Loucy (cell line): ENCODE measurements around the gene TMEM41A.

Experiments
- H2AFZ ChIP-seq: fragments of 200-600 bp; sonication (generic); 2 replicates; pipeline ENCODE4 v1.6.0; 2016; ENCODE audit warnings: antibody characterized with exemption, mild to moderate bottlenecking, low read length, moderate library complexity
- H3F3A ChIP-seq: fragments of 200-600 bp; 2 replicates; pipeline ENCODE4 v1.6.0; 2016; ENCODE audit warnings: antibody characterized with exemption, low read depth, mild to moderate bottlenecking
- H3K27me3 ChIP-seq: fragments of 200-600 bp; sonication (generic); 2 replicates; pipeline ENCODE4 v1.6.1; 2014; ENCODE audit warnings: low read length, mild to moderate bottlenecking; ENCODE audit not compliant: insufficient read depth, poor library complexity, severe bottlenecking
- H3K36me3 ChIP-seq: fragments of 200-600 bp; sonication (generic); 2 replicates; pipeline ENCODE4 v1.6.1; 2016; ENCODE audit warnings: low read length; ENCODE audit not compliant: insufficient read depth
- H3K4me1 ChIP-seq: fragments of 200-600 bp; sonication (generic); 2 replicates; pipeline ENCODE4 v1.5.1; 2014; ENCODE audit warnings: low read length, mild to moderate bottlenecking; ENCODE audit not compliant: insufficient read depth, poor library complexity, severe bottlenecking
- H3K4me2 ChIP-seq: fragments of 200-600 bp; sonication (generic); 2 replicates; pipeline ENCODE4 v1.6.0; 2014; ENCODE audit warnings: antibody characterized with exemption, low read length, low read depth, mild to moderate bottlenecking; ENCODE audit not compliant: poor library complexity, severe bottlenecking
- H3K4me3 ChIP-seq: fragments of 200-600 bp; sonication (generic); 2 replicates; pipeline ENCODE4 v1.5.1; 2014; ENCODE audit warnings: low read length, mild to moderate bottlenecking, mixed read lengths; ENCODE audit not compliant: poor library complexity, severe bottlenecking
- H3K79me2 ChIP-seq: fragments of 200-600 bp; sonication (generic); 2 replicates; pipeline ENCODE4 v1.6.1; 2014; ENCODE audit warnings: low read length; ENCODE audit not compliant: insufficient read depth
- H3K9ac ChIP-seq: fragments of 200-600 bp; sonication (generic); 2 replicates; pipeline ENCODE4 v1.6.0; 2014; ENCODE audit warnings: mild to moderate bottlenecking, low read depth, low read length, moderate library complexity; ENCODE audit not compliant: poor library complexity, severe bottlenecking
- H3K9me2 ChIP-seq: fragments of 200-600 bp; sonication (generic); replicated peaks from 2 replicates; pipeline ENCODE4 v1.6.1; 2016; ENCODE audit warnings: low read depth, low read length, mixed read lengths
- H3K9me3 ChIP-seq: fragments of 200-600 bp; sonication (generic); 2 replicates; pipeline ENCODE4 v1.6.1; 2014; ENCODE audit warnings: mild to moderate bottlenecking, antibody characterized with exemption, low read length, low read depth; ENCODE audit not compliant: insufficient read depth
- H4K20me1 ChIP-seq: fragments of 200-600 bp; sonication (generic); 2 replicates; pipeline ENCODE4 v1.6.0; 2014; ENCODE audit warnings: antibody characterized with exemption, low read length, mild to moderate bottlenecking; ENCODE audit not compliant: insufficient read depth, poor library complexity, severe bottlenecking
- EZH2phosphoT487 ChIP-seq: fragments of 200-600 bp; IDR thresholded peaks from 2 replicates; pipeline ENCODE4 v1.6.1; 2018; ENCODE audit warnings: antibody characterized with exemption, mild to moderate bottlenecking, moderate library complexity, borderline replicate concordance
- TF ChIP-seq, protein P1 (sequence below): fragments of 200-600 bp; sonication (generic); conservative IDR thresholded peaks from 2 replicates; pipeline ENCODE4 v1.5.1; 2014; ENCODE audit warnings: mild to moderate bottlenecking, antibody characterized with exemption, low read length

TMEM41A gene

DNA sequence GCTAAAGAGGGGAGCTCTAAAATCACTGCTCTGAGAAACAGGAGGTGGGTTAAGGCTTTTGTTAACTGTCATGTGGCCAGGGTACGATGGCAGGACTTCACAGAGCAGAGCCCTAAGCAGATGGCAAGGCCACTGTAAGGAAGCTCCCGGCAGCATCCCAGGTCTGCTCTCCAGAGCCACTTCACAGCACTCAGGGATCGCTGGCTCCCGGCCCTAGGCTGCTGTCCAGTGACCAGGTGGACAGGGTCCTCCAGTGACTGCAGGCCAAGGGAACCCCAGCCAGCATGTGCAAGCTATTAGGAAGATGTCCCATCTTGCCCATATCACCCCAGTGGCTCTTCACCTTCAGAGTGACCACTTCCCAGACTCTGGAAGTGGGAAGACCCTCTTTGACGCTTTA, 10.4 kb downstream of the TMEM41A start:
- TF ChIP-seq, protein P1, sequence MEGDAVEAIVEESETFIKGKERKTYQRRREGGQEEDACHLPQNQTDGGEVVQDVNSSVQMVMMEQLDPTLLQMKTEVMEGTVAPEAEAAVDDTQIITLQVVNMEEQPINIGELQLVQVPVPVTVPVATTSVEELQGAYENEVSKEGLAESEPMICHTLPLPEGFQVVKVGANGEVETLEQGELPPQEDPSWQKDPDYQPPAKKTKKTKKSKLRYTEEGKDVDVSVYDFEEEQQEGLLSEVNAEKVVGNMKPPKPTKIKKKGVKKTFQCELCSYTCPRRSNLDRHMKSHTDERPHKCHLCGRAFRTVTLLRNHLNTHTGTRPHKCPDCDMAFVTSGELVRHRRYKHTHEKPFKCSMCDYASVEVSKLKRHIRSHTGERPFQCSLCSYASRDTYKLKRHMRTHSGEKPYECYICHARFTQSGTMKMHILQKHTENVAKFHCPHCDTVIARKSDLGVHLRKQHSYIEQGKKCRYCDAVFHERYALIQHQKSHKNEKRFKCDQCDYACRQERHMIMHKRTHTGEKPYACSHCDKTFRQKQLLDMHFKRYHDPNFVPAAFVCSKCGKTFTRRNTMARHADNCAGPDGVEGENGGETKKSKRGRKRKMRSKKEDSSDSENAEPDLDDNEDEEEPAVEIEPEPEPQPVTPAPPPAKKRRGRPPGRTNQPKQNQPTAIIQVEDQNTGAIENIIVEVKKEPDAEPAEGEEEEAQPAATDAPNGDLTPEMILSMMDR: no peak
- no peak for TF ChIP-seq EZH2phosphoT487
- no peak overlapping the region for H2AFZ ChIP-seq
- H3K9me2 ChIP-seq: no peaks in the 10 kb centered on the region
- no peak overlapping the region for H3K4me3 ChIP-seq
- H3K9ac ChIP-seq: no peak overlapping the region
- H4K20me1 ChIP-seq: no peaks in the 10 kb centered on the region
- no peak overlapping the region for H3K4me2 ChIP-seq
- H3K79me2 ChIP-seq: no peaks in the 10 kb centered on the region
- no peaks in the 10 kb centered on the region for H3K9me3 ChIP-seq
- no peaks in the 10 kb centered on the region for H3K27me3 ChIP-seq
- H3K36me3 ChIP-seq: peaks cover 17% of the 10 kb centered on the region; the same call in 1 of the 2 replicates
- H3F3A ChIP-seq: no peaks in the 10 kb centered on the region
- H3K4me1 ChIP-seq: peaks cover 7% of the 10 kb centered on the region

DNA sequence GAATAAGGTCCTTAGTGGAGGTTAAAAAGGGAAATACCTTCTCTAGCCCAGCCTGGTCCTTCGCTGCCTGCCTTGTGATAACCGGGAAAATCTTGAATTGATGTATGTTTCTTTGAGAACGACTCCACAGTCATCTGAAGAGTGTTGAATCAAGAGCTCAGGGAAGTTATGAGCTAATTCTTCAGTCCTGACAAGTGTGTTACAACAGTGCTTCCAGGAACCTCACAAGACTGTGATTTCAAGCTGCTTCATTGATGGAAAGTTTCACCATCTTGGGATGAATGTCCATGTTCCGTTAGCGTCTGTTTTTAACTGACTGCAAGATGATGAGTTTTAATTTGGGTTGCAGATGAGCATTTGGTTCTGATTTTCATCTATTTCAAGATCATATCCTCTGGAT, 12.4 kb downstream of the TMEM41A start:
- Histone ChIP-seq H3K36me3 (peaks cover 17% of the 10 kb centered on the region; the same call in 1 of the 2 replicates), H3K4me1 (peaks cover 7% of the 10 kb centered on the region), H3K79me2 (no peaks in the 10 kb centered on the region), H3K27me3 (no peaks in the 10 kb centered on the region), H3K9me3 (no peaks in the 10 kb centered on the region), H4K20me1 (no peaks in the 10 kb centered on the region), H3K9ac (no peak overlapping the region), H2AFZ (no peak overlapping the region), H3K4me3 (no peak overlapping the region), H3K9me2 (no peaks in the 10 kb centered on the region), H3K4me2 (no peak overlapping the region), H3F3A (no peaks in the 10 kb centered on the region)
- no peak for TF ChIP-seq EZH2phosphoT487
- TF ChIP-seq, protein P1: no peak

DNA sequence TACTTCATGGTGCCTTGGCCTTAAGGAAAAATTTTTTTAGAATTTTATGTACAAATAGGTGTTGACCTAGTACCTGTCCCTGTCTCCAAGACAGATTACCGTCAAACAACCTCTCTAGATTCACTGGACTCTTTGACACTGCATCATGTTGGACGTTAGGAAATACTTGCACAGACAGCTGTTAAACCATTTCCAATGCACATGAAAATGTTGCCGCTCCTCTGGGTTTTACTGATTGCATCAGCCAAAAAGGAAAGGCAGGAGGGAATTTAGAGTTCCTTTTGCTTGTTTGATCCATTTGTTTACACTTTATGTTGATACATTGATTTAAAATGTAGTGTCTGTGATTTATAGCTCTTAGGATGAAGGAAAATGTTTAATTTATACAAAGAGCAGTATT, 14.5 kb downstream of the TMEM41A start:
- Histone ChIP-seq H3K9ac (no peak overlapping the region), H3F3A (no peaks in the 10 kb centered on the region), H3K36me3 (peaks cover 9% of the 10 kb centered on the region; the same call in 1 of the 2 replicates), H3K9me2 (no peaks in the 10 kb centered on the region), H4K20me1 (no peaks in the 10 kb centered on the region), H3K27me3 (no peaks in the 10 kb centered on the region), H3K4me1 (peaks cover 7% of the 10 kb centered on the region), H3K9me3 (no peaks in the 10 kb centered on the region), H3K4me3 (no peak overlapping the region), H3K4me2 (no peak overlapping the region), H2AFZ (no peak overlapping the region), H3K79me2 (no peaks in the 10 kb centered on the region)
- TF ChIP-seq EZH2phosphoT487: no peak
- TF ChIP-seq, protein P1: no peak
